GM18511 (cell line): ENCODE results near the gene SUSD4.
"Not testable (repeated sequence)": the region's sequence is repeated elsewhere in the genome, so short reads cannot be mapped to it uniquely, and the experiment has no call there.

ENCODE experiments used
- ATAC-seq: cut with Tn5 transposase; IDR thresholded peaks from one replicate; pipeline ENCODE4 v1.9.1; 2021; ENCODE audit warnings: mild to moderate bottlenecking, moderate library complexity; ENCODE audit not compliant: unreplicated experiment

SUSD4 gene

DNA sequence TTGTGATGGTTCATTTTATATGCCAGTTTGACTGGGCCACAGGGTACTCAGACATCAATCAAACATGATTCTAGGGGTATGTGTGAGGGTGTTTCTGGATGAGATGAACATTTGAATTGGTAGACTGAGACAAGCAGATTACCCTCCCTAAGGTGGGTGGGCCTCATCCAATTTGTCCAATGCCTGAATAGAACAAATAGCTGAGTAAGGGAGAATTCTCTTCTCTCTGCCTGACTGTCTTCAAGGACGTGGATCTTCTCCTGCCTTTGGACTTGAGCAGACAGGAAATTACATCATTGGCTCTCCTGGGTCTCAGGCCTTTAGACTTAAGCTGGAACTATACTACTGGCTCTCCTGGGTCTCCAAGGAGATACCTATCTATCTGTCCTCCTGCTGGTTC is 64.4 kb downstream of the SUSD4 start:
- ATAC-seq = no peak

GRCh38 chr1:223298701-223299100 is 65.3 kb downstream of the SUSD4 start:
- no peak for ATAC-seq

GRCh38 chr1:223297800-223298199 is 66.2 kb downstream of the SUSD4 start:
- no peak for ATAC-seq

GRCh38 chr1:223291796-223292195 is 72.2 kb downstream of the SUSD4 start:
- ATAC-seq = no peak

DNA sequence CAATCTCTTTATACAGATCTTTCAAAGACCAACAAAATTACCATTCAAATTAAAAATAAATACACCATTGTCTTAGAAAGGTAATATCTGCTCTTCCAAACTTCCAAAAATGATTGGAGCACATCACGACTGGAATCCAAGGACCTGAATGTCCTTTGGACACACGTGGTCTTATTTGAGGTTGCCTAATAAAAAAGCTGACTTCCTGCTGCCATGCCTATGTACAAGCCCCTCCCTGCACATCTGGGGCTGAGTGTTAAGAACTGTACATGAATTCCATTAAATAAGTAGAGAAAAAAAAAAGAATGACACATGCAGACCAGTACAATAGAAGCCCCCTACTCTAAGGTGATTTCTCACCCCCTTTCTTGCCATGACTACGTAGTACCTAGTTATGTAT is 73.6 kb downstream of the SUSD4 start:
- no peak for ATAC-seq

DNA sequence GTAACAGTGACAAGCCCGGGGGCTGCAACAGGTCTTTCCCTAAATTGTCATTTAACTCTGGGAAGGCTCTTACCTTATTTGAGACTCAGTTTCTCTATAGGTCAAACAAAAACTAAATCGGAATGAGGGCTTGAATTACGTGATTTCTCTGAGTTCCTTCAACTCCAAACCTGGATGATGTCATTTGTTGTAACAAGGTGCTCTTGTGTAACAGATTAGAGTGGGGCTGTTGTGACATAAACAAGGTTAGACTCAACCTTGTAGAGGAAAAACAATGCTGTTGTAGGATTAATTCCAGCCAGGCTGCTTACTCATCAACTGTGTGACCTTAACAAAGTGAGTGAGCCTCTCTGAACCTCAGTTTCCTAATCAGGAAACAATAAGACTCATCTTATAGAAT is 74.4 kb downstream of the SUSD4 start:
- no peak for ATAC-seq

- ATAC-seq = no peak
These were observed 75.2 kb downstream of the SUSD4 start for GRCh38 chr1:223288826-223289225.

GRCh38 chr1:223285452-223285851 is 78.5 kb downstream of the SUSD4 start:
- no peak for ATAC-seq

GRCh38 chr1:223283697-223284096 is 80.3 kb downstream of the SUSD4 start:
- ATAC-seq = not testable (repeated sequence)

DNA sequence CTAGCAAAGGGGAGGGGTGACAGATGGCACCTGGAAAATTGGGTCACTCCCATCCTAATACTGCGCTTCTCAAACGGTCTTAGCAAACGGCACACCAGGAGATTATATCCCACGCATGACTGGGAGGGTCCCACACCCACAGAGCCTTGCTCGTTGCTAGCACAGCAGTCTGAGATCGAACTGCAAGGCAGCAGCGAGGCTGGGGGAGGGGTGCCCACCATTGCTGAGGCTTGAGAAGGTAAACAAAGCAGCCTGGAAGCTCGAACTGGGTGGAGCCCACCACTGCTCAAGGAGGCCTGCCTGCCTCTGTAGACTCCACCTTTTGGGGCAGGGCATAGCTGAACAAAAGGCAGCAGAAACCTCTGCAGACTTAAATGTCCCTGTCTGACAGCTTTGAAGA is 85.7 kb downstream of the SUSD4 start:
- ATAC-seq = not testable (repeated sequence)

DNA sequence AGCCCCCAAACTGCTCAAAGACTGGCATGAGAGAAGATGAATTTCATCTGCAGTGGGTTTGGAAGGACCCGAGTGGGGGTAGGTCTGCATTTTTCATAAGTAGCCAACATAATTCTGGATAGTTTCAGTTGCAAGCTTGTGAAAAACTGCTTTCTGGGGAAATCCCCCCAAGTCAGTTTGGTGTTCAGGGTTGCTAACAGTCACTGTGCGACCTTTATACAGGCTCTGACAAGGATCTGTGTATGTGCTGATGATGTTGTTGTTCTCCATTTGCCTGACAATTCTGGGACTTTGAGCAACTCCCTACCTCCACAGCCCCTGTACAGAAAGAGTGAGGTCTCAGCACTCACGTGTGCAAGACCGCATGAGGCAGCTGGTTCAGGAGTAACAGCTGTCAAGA is 87.9 kb downstream of the SUSD4 start:
- ATAC-seq = no peak

- ATAC-seq = no peak
These were observed 90.5 kb downstream of the SUSD4 start for GRCh38 chr1:223273511-223273910.

GRCh38 chr1:223271085-223271781 is 92.7 kb downstream of the SUSD4 start:
- ATAC-seq = no peak

DNA sequence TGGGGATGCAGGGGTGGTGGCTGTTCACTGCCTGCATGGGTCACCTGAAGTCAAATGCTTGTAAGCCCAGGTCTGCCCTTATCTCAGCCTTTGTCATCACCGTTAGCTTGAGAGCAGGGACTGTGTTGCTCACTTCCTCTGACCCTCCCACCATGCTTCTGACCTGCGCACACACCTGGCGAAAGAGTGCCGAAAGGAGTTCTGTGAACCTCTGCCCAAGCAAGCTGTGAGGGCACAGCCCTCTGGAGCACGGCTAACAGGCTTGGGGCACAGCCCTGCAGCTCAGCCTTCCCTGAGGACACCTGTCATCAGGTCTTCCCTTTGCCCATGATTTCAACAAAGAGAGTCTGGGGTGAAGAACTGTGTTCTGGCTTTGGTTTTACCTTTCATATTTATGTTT is 93.8 kb downstream of the SUSD4 start:
- no peak for ATAC-seq

GRCh38 chr1:223269006-223269405 is 95.0 kb downstream of the SUSD4 start:
- ATAC-seq = no peak

- ATAC-seq = no peak
These were observed 97.3 kb downstream of the SUSD4 start for GRCh38 chr1:223266632-223267172.

DNA sequence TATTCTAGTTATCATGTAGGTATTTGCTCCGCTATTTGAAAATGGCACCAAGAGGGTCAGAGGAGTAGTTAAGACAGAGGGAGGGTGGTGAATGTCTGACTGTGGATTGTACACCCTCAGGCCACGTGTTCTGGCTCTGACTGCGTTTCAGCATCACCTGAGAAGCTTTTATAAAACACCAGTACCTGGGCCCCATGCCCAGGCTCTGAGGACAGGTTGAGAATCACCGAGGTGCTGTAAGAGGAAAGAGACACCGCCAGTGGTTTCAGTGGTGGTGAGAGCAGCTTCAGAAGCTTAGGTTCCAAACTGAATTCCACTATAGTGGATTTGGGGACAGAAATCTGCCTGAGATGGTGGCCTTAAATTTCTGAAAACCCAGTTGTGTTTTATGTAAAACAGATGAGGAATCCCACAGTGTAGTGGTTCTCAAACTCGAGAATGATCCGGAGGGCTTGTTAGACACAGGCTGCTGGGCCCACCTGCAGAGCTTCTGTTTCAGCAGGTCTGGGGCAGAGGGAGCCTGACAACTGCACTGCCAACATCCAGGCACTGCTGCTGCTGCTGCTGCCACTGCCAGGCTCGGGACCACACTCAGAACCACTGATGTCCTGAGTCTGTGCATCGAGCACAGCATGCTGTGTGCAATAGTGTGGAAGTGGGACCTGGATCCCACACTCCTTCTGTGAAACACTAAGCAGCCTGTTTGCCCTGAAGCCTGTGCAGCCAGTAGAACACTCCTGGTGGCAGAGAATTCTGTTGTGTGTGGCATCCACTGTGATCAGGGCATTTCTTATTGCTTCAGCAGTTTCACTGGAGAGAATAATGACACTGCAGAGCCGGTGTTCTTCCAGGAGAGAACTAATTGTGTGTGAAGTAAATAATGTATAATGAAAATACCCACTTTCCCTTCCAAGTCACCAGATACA is 98.7 kb downstream of the SUSD4 start:
- ATAC-seq = no peak

DNA sequence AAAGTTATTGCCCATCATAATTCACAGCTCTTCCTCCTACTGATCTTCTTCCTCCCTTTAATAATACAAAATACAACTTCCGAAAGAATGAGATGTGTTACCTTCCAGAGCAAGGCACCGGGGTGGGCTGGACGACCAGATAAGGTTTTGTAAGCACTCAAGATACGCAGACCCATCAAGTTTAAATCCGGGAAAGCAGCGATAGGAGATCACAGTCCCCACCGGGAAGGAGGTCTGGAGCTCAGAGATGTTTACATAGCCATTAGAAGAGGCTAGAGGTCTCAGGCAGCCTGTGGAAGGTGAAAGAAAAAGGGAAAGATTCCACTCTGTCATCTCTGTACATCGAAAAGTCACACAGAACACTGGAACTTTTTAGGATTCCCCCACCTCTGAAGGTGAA is 99.4 kb downstream of the SUSD4 start:
- no peak for ATAC-seq

GRCh38 chr1:223261914-223262313 is 102.1 kb downstream of the SUSD4 start:
- no peak for ATAC-seq

DNA sequence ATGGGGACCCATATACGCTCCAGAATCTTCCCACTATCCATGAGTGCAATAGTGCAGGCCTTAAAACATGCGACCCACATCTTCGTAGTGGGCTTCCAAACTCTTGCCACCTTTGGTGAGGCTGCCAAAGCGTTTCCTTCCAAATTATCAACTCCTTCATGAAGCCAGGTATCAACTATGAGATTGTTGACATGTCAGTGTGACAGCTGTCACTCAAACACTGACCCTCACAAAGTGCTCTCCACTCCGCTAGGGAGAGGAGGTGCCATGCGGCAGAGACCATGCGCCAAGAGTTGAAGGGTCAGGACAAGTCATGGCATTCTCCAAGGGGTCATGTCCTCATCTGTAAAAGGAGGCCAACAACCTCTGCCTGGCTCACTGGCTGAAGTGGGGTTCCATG is 103.3 kb downstream of the SUSD4 start:
- no peak for ATAC-seq

- ATAC-seq = no peak
These were observed 104.5 kb downstream of the SUSD4 start for GRCh38 chr1:223259462-223259861.

- no peak for ATAC-seq
These were observed 105.2 kb downstream of the SUSD4 start for GRCh38 chr1:223258751-223259198.
